Measurements from ENCODE around the gene PIK3R4. TPM values are rescaled to one million over a fixed set of nuclear protein-coding genes. Genes with fewer than 3 reads are reported as not detected.

PIK3R4 gene
- total RNA-seq, 2 donors from 2014 or later, result 24.4 to 25.9 TPM

GRCh38 chr3:130659911-130660310 lies 86.7 kb downstream of the PIK3R4 start:
- no peaks in the 10 kb centered on the region for H3K9me3 ChIP-seq
- DNase-seq (ENCODE audit: low spot score), result no peak
- no peak overlapping the region for H3K4me3 ChIP-seq
- no peak overlapping the region for H3K27ac ChIP-seq
- H3K27me3 ChIP-seq, result no peaks in the 10 kb centered on the region
- no peak for TF ChIP-seq CTCF (IDR thresholded peaks at IDR 0.05)
- H3K36me3 ChIP-seq, result no peaks in the 10 kb centered on the region
- peaks cover 0 to 17% of the 10 kb centered on the region in 2 donors for H3K4me1 ChIP-seq

- H3K36me3 ChIP-seq, result no peaks in the 10 kb centered on the region
- no peak for TF ChIP-seq CTCF (IDR thresholded peaks at IDR 0.05)
Measured at GRCh38 chr3:130658678-130659077, 88.0 kb downstream of the PIK3R4 start.

GRCh38 chr3:130656627-130657026 lies 90.0 kb downstream of the PIK3R4 start:
- DNase-seq (ENCODE audit: low spot score), result no peak
- H3K4me1 ChIP-seq, result peaks cover 0 to 12% of the 10 kb centered on the region in 2 donors
- no peaks in the 10 kb centered on the region for H3K27me3 ChIP-seq
- no peaks in the 10 kb centered on the region for H3K36me3 ChIP-seq
- no peak overlapping the region for H3K4me3 ChIP-seq
- no peaks in the 10 kb centered on the region for H3K9me3 ChIP-seq
- no peak overlapping the region for H3K27ac ChIP-seq
- no peak for TF ChIP-seq CTCF (IDR thresholded peaks at IDR 0.05)

More at GRCh38 chr3:130658678-130659077, 88.0 kb downstream of the PIK3R4 start:
- no peak for DNase-seq (ENCODE audit: low spot score)
- H3K4me1 ChIP-seq, result peaks cover 0 to 17% of the 10 kb centered on the region in 2 donors
- no peaks in the 10 kb centered on the region for H3K9me3 ChIP-seq
- no peak overlapping the region for H3K27ac ChIP-seq
- H3K27me3 ChIP-seq, result no peaks in the 10 kb centered on the region
- H3K4me3 ChIP-seq, result no peak overlapping the region

- no peak for DNase-seq (ENCODE audit: low spot score)
- Histone ChIP-seq H3K27ac (no peak overlapping the region), H3K9me3 (no peaks in the 10 kb centered on the region), H3K27me3 (no peaks in the 10 kb centered on the region), H3K36me3 (no peaks in the 10 kb centered on the region), H3K4me1 (no peaks in the 10 kb centered on the region), H3K4me3 (no peak overlapping the region)
- no peak for TF ChIP-seq CTCF (IDR thresholded peaks at IDR 0.05)
Measured at GRCh38 chr3:130654921-130655320, 91.7 kb downstream of the PIK3R4 start.

GRCh38 chr3:130654091-130654490 lies 92.5 kb downstream of the PIK3R4 start:
- Histone ChIP-seq H3K27me3 (no peaks in the 10 kb centered on the region), H3K27ac (no peak overlapping the region), H3K9me3 (no peaks in the 10 kb centered on the region), H3K4me1 (no peaks in the 10 kb centered on the region), H3K4me3 (no peak overlapping the region), H3K36me3 (no peaks in the 10 kb centered on the region)
- no peak for DNase-seq (ENCODE audit: low spot score)
- TF ChIP-seq CTCF (IDR thresholded peaks at IDR 0.05), result no peak

GRCh38 chr3:130649061-130649654 lies 97.5 kb downstream of the PIK3R4 start:
- no peaks in the 10 kb centered on the region for H3K9me3 ChIP-seq
- DNase-seq (ENCODE audit: low spot score), result no peak
- H3K27ac ChIP-seq, result no peak overlapping the region
- no peak for TF ChIP-seq CTCF (IDR thresholded peaks at IDR 0.05)
- no peak overlapping the region for H3K4me3 ChIP-seq
- H3K36me3 ChIP-seq, result no peaks in the 10 kb centered on the region
- H3K4me1 ChIP-seq, result peaks cover 0 to 6% of the 10 kb centered on the region in 2 donors
- no peaks in the 10 kb centered on the region for H3K27me3 ChIP-seq
